HepG2 (cell line): ENCODE results near the gene SVOP. TPM values are rescaled to one million over a fixed set of nuclear protein-coding genes. Genes with fewer than 3 reads are reported as not detected.

Experiments used
- AHR ChIP-seq: IDR thresholded peaks from 2 replicates; pipeline ENCODE4 v1.6.1; 2018; ENCODE audit warnings: missing genetic modification reagents, missing compliant biosample characterization
- ATRX ChIP-seq: sonication (generic); formaldehyde crosslinking; IDR thresholded peaks from 2 replicates; pipeline ENCODE4 v1.4.0; 2020; ENCODE audit warnings: missing genetic modification reagents, borderline replicate concordance
- FOXK1 ChIP-seq: sonication (generic); formaldehyde crosslinking; IDR thresholded peaks from 2 replicates; pipeline ENCODE4 v1.4.0; 2020; ENCODE audit warnings: low read depth, missing genetic modification reagents, borderline replicate concordance
- POLR2AphosphoS5 ChIP-seq: IDR thresholded peaks from 2 replicates; pipeline ENCODE4 v1.6.1; 2012; ENCODE audit warnings: low read depth, low read length
- TCF7 ChIP-seq: sonication (generic); IDR thresholded peaks from 2 replicates; pipeline ENCODE4 v1.6.1; 2016; ENCODE audit warnings: antibody characterized with exemption, low read depth
- ZC3H4 ChIP-seq: sonication (generic); formaldehyde crosslinking; IDR thresholded peaks from 2 replicates; pipeline ENCODE4 v1.4.0; 2020; ENCODE audit warnings: missing genetic modification reagents, borderline replicate concordance
- ZFP36L2 ChIP-seq: sonication (generic); formaldehyde crosslinking; IDR thresholded peaks from 2 replicates; pipeline ENCODE4 v1.4.0; 2020; ENCODE audit warnings: missing genetic modification reagents
- ZFX ChIP-seq: sonication (generic); formaldehyde crosslinking; IDR thresholded peaks from 2 replicates; pipeline ENCODE4 v1.4.0; 2020; ENCODE audit warnings: mild to moderate bottlenecking, low read depth, missing genetic modification reagents, moderate library complexity
- ZKSCAN8 ChIP-seq: IDR thresholded peaks from 2 replicates; pipeline ENCODE4 v1.6.1; 2016; ENCODE audit warnings: borderline replicate concordance, missing genetic modification reagents, missing compliant biosample characterization
- ZNF329 ChIP-seq: sonication (generic); formaldehyde crosslinking; IDR thresholded peaks from 2 replicates; pipeline ENCODE4 v1.9.0; 2021; ENCODE audit warnings: low read depth, mild to moderate bottlenecking, missing genetic modification reagents
- ZNF501 ChIP-seq: sonication (generic); formaldehyde crosslinking; IDR thresholded peaks from 2 replicates; pipeline ENCODE4 v1.5.1; 2020; ENCODE audit warnings: mild to moderate bottlenecking, moderate library complexity, missing genetic modification reagents
- ZNF768 ChIP-seq: sonication (generic); formaldehyde crosslinking; IDR thresholded peaks from 2 replicates; pipeline ENCODE4 v1.4.0; 2020; ENCODE audit warnings: missing genetic modification reagents
- polyA plus RNA-seq, 8 experiments: library from polyadenylated mRNA; depleted of rRNA in 3 of 8; stranded (reverse) in 7 of 8; unstranded in 1 of 8; fragments of >200 nt; fragmentation: Illumina TruSeq in 4 of 8; extraction: Trizol in 4 of 8; gene quantifications; 2 replicates each; pipeline versions ENCODE4 v1.2.1 to v1.2.3, GENCODE V29; 2011 to 2016; ENCODE audit warnings: low read depth in 4 of 8, missing spikeins in 1 of 8, mixed read lengths in 1 of 8; ENCODE audit not compliant: insufficient read depth in 1 of 8
- total RNA-seq, 5 experiments: library from RNA; depleted of rRNA; stranded (reverse); fragments of >200 nt; fragmentation: Illumina TruSeq; extraction: Trizol; gene quantifications; 2 replicates each; pipeline ENCODE4 v1.2.3, GENCODE V29; 2016; ENCODE audit warnings: low read depth in 1 of 5
- TF ChIP-seq, protein P1 (sequence below): sonication (generic); formaldehyde crosslinking; IDR thresholded peaks from 2 replicates; pipeline ENCODE4 v1.5.0; 2020; ENCODE audit warnings: missing genetic modification reagents
- TF ChIP-seq, protein P2 (sequence below): sonication (generic); formaldehyde crosslinking; IDR thresholded peaks from 2 replicates; pipeline ENCODE4 v1.5.0; 2020; ENCODE audit warnings: mild to moderate bottlenecking, missing genetic modification reagents, borderline replicate concordance
- TF ChIP-seq, protein P3 (sequence below): sonication (generic); formaldehyde crosslinking; IDR thresholded peaks from 2 replicates; pipeline ENCODE4 v1.4.0; 2020; ENCODE audit warnings: mild to moderate bottlenecking, missing genetic modification reagents

SVOP gene
- total and polyA plus RNA-seq, 2 of the 13 experiments (the other 11 are each of a cell fraction or from before 2014, with no cell fraction given) = not detected

DNA sequence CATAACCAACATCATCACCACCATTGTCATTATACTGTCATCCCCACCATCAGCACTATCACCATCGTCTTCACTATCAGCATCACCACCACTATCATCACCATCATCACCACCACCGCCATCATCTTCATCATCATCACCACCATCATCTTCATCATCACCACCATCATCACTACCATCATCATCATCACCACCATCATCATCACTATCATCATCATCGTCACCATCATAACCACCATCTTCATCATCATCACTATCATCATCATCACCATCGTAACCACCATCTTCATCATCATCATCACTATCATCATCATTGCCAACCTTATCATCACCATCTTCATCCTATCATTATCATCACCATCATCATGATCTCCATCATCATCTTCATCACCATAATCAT lies 39.0 kb downstream of the SVOP start (continued):
- TF ChIP-seq, protein P1, sequence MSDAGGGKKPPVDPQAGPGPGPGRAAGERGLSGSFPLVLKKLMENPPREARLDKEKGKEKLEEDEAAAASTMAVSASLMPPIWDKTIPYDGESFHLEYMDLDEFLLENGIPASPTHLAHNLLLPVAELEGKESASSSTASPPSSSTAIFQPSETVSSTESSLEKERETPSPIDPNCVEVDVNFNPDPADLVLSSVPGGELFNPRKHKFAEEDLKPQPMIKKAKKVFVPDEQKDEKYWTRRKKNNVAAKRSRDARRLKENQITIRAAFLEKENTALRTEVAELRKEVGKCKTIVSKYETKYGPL = no peak
- no peak for TF ChIP-seq ZFX (CRISPR knock-in tag)
- TF ChIP-seq ZNF329 = no peak
- no peak for TF ChIP-seq ZNF501 (CRISPR knock-in tag)
- TF ChIP-seq, protein P2, sequence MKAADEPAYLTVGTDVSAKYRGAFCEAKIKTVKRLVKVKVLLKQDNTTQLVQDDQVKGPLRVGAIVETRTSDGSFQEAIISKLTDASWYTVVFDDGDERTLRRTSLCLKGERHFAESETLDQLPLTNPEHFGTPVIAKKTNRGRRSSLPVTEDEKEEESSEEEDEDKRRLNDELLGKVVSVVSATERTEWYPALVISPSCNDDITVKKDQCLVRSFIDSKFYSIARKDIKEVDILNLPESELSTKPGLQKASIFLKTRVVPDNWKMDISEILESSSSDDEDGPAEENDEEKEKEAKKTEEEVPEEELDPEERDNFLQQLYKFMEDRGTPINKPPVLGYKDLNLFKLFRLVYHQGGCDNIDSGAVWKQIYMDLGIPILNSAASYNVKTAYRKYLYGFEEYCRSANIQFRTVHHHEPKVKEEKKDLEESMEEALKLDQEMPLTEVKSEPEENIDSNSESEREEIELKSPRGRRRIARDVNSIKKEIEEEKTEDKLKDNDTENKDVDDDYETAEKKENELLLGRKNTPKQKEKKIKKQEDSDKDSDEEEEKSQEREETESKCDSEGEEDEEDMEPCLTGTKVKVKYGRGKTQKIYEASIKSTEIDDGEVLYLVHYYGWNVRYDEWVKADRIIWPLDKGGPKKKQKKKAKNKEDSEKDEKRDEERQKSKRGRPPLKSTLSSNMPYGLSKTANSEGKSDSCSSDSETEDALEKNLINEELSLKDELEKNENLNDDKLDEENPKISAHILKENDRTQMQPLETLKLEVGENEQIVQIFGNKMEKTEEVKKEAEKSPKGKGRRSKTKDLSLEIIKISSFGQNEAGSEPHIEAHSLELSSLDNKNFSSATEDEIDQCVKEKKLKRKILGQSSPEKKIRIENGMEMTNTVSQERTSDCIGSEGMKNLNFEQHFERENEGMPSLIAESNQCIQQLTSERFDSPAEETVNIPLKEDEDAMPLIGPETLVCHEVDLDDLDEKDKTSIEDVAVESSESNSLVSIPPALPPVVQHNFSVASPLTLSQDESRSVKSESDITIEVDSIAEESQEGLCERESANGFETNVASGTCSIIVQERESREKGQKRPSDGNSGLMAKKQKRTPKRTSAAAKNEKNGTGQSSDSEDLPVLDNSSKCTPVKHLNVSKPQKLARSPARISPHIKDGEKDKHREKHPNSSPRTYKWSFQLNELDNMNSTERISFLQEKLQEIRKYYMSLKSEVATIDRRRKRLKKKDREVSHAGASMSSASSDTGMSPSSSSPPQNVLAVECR (CRISPR knock-in tag) = no peak
- TF ChIP-seq ATRX (CRISPR knock-in tag) = no peak
- no peak for TF ChIP-seq TCF7
- TF ChIP-seq AHR (CRISPR knock-in tag) = no peak
- TF ChIP-seq FOXK1 (CRISPR knock-in tag) = no peak
- no peak for TF ChIP-seq ZC3H4 (CRISPR knock-in tag)
- no peak for TF ChIP-seq ZKSCAN8
- TF ChIP-seq POLR2AphosphoS5 = no peak
- no peak for TF ChIP-seq ZNF768 (CRISPR knock-in tag)
- TF ChIP-seq ZFP36L2 (CRISPR knock-in tag) = no peak
- TF ChIP-seq, protein P3, sequence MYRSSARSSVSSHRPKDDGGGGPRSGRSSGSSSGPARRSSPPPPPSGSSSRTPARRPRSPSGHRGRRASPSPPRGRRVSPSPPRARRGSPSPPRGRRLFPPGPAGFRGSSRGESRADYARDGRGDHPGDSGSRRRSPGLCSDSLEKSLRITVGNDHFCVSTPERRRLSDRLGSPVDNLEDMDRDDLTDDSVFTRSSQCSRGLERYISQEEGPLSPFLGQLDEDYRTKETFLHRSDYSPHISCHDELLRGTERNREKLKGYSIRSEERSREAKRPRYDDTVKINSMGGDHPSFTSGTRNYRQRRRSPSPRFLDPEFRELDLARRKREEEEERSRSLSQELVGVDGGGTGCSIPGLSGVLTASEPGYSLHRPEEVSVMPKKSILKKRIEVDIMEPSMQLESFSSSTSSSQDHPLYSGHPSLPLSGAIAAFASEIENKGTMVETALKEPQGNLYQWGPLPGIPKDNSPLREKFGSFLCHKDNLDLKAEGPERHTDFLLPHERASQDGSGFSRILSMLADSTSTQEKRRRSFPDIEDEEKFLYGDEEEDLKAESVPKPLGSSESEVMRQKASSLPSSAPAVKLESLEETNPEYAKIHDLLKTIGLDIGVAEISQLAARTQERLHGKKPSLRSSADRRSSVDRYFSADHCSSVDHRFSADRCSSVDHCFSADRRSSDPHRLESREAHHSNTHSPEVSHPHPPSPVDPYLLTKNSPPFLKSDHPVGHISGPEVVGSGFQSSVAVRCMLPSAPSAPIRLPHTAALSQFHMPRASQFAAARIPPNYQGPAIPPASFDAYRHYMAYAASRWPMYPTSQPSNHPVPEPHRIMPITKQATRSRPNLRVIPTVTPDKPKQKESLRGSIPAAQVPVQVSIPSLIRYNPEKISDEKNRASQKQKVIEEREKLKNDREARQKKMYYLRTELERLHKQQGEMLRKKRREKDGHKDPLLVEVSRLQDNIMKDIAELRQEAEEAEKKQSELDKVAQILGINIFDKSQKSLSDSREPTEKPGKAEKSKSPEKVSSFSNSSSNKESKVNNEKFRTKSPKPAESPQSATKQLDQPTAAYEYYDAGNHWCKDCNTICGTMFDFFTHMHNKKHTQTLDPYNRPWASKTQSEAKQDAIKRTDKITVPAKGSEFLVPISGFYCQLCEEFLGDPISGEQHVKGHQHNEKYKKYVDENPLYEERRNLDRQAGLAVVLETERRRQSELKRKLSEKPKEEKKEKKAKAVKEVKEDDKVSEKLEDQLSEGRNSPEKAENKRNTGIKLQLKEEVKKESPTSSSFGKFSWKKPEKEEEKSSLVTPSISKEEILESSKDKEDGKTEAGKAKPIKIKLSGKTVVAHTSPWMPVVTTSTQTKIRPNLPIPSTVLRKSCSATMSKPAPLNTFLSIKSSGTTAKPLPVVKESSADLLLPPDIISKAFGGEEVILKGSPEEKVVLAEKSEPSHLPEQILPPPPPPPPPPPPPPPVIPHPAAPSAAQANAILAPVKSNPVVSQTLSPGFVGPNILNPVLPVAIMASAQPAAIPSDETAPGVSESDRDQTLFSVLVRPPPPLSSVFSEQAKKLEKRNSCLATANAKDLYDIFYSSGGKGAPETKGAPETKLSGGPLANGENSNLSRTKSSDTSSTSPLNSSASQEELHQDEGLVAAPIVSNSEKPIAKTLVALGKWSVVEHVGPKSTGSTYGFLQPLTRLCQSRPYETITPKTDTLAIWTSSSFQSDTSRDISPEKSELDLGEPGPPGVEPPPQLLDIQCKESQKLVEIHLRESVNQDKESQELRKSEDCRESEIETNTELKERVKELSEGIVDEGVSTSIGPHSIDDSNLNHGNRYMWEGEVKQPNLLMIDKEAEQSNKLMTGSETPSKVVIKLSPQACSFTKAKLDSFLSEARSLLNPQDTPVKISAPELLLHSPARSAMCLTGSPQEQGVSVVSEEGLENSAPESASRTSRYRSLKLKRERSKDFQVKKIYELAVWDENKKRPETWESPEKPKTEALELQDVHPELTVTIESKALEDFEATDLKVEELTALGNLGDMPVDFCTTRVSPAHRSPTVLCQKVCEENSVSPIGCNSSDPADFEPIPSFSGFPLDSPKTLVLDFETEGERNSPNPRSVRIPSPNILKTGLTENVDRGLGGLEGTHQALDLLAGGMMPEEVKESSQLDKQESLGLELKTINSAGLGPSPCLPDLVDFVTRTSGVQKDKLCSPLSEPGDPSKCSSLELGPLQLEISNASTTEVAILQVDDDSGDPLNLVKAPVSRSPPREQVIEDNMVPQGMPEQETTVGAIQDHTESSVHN (CRISPR knock-in tag) = no peak
